WTC11 (cell line): Measurements from ENCODE around the gene ZFP36L1.

Source experiments
- ELF4 ChIP-seq: sonication (generic); formaldehyde crosslinking; IDR thresholded peaks from 2 replicates; pipeline ENCODE4 v1.8.1; 2022; ENCODE audit warnings: low read depth, mild to moderate bottlenecking, moderate library complexity, missing genetic modification reagents
- FOXK1 ChIP-seq: sonication (generic); formaldehyde crosslinking; IDR thresholded peaks from 2 replicates; pipeline ENCODE4 v1.8.0; 2022; ENCODE audit warnings: mild to moderate bottlenecking, moderate library complexity, missing genetic modification reagents
- NFATC4 ChIP-seq: fragments of 250-450 bp; sonication (Bioruptor Pico); IDR thresholded peaks from 2 replicates; pipeline ENCODE4 v1.9.0; 2021; ENCODE audit warnings: mild to moderate bottlenecking
- NR1H2 ChIP-seq: sonication (generic); formaldehyde crosslinking; IDR thresholded peaks from 2 replicates; pipeline ENCODE4 v1.9.0; 2021; ENCODE audit warnings: mild to moderate bottlenecking, moderate library complexity, missing genetic modification reagents
- TCF7 ChIP-seq: sonication (generic); formaldehyde crosslinking; IDR thresholded peaks from 2 replicates; pipeline ENCODE4 v1.8.0; 2022; ENCODE audit warnings: mild to moderate bottlenecking, low read depth, missing genetic modification reagents, moderate library complexity
- TP53 ChIP-seq: sonication (generic); formaldehyde crosslinking; IDR thresholded peaks from 2 replicates; pipeline ENCODE4 v1.8.1; 2023; ENCODE audit warnings: mild to moderate bottlenecking, missing genetic modification reagents
- TF ChIP-seq, protein P1 (sequence below): sonication (generic); formaldehyde crosslinking; IDR thresholded peaks from 2 replicates; pipeline ENCODE4 v1.8.1; 2023; ENCODE audit warnings: mild to moderate bottlenecking, missing genetic modification reagents
- TF ChIP-seq, protein P2 (sequence below): fragments of 200-600 bp; IDR thresholded peaks from 2 replicates; pipeline ENCODE4 v1.8.0; 2022; ENCODE audit warnings: antibody characterized with exemption
- TF ChIP-seq, protein P3 (sequence below): sonication (generic); formaldehyde crosslinking; IDR thresholded peaks from 2 replicates; pipeline ENCODE4 v1.8.0; 2023; ENCODE audit warnings: missing genetic modification reagents
- TF ChIP-seq, protein P4 (sequence below): sonication (generic); formaldehyde crosslinking; IDR thresholded peaks from 2 replicates; pipeline ENCODE4 v1.8.0; 2023; ENCODE audit warnings: missing genetic modification reagents, mild to moderate bottlenecking, borderline replicate concordance
- TF ChIP-seq, protein P5 (sequence below): sonication (generic); formaldehyde crosslinking; IDR thresholded peaks from 2 replicates; pipeline ENCODE4 v1.8.1; 2022; ENCODE audit warnings: low read depth, missing genetic modification reagents, borderline replicate concordance

DNA sequence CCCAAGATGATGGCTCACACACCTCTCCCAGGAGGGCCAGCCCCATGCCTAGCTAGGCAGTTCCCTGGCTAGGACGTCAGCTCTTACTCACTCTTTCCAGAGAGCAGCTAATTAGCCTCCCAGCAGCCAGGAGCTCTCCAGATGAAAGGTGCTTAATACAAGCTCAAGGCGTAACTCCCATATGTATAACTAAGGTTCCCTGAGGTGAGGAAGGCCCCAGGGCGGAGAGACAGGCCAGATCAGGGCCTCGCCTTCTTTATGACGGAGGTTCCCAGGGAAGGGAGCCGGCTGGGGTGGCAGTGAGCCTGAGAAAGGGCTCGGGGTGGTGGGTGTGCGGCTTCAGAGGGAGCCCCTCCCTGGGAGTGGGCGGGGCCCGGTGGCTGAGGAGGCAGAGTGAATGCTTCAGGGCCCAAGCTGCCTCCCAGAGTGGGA is 26.4 kb upstream of the ZFP36L1 start:
- TF ChIP-seq, protein P1, sequence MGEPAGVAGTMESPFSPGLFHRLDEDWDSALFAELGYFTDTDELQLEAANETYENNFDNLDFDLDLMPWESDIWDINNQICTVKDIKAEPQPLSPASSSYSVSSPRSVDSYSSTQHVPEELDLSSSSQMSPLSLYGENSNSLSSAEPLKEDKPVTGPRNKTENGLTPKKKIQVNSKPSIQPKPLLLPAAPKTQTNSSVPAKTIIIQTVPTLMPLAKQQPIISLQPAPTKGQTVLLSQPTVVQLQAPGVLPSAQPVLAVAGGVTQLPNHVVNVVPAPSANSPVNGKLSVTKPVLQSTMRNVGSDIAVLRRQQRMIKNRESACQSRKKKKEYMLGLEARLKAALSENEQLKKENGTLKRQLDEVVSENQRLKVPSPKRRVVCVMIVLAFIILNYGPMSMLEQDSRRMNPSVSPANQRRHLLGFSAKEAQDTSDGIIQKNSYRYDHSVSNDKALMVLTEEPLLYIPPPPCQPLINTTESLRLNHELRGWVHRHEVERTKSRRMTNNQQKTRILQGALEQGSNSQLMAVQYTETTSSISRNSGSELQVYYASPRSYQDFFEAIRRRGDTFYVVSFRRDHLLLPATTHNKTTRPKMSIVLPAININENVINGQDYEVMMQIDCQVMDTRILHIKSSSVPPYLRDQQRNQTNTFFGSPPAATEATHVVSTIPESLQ (CRISPR knock-in tag), result no peak
- TF ChIP-seq, protein P2, sequence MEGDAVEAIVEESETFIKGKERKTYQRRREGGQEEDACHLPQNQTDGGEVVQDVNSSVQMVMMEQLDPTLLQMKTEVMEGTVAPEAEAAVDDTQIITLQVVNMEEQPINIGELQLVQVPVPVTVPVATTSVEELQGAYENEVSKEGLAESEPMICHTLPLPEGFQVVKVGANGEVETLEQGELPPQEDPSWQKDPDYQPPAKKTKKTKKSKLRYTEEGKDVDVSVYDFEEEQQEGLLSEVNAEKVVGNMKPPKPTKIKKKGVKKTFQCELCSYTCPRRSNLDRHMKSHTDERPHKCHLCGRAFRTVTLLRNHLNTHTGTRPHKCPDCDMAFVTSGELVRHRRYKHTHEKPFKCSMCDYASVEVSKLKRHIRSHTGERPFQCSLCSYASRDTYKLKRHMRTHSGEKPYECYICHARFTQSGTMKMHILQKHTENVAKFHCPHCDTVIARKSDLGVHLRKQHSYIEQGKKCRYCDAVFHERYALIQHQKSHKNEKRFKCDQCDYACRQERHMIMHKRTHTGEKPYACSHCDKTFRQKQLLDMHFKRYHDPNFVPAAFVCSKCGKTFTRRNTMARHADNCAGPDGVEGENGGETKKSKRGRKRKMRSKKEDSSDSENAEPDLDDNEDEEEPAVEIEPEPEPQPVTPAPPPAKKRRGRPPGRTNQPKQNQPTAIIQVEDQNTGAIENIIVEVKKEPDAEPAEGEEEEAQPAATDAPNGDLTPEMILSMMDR, result no peak
- no peak for TF ChIP-seq NFATC4 (CRISPR knock-in tag)
- no peak for TF ChIP-seq ELF4 (CRISPR knock-in tag)
- TF ChIP-seq, protein P3, sequence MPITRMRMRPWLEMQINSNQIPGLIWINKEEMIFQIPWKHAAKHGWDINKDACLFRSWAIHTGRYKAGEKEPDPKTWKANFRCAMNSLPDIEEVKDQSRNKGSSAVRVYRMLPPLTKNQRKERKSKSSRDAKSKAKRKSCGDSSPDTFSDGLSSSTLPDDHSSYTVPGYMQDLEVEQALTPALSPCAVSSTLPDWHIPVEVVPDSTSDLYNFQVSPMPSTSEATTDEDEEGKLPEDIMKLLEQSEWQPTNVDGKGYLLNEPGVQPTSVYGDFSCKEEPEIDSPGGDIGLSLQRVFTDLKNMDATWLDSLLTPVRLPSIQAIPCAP (CRISPR knock-in tag), result no peak
- no peak for TF ChIP-seq TCF7 (CRISPR knock-in tag)
- TF ChIP-seq, protein P4, sequence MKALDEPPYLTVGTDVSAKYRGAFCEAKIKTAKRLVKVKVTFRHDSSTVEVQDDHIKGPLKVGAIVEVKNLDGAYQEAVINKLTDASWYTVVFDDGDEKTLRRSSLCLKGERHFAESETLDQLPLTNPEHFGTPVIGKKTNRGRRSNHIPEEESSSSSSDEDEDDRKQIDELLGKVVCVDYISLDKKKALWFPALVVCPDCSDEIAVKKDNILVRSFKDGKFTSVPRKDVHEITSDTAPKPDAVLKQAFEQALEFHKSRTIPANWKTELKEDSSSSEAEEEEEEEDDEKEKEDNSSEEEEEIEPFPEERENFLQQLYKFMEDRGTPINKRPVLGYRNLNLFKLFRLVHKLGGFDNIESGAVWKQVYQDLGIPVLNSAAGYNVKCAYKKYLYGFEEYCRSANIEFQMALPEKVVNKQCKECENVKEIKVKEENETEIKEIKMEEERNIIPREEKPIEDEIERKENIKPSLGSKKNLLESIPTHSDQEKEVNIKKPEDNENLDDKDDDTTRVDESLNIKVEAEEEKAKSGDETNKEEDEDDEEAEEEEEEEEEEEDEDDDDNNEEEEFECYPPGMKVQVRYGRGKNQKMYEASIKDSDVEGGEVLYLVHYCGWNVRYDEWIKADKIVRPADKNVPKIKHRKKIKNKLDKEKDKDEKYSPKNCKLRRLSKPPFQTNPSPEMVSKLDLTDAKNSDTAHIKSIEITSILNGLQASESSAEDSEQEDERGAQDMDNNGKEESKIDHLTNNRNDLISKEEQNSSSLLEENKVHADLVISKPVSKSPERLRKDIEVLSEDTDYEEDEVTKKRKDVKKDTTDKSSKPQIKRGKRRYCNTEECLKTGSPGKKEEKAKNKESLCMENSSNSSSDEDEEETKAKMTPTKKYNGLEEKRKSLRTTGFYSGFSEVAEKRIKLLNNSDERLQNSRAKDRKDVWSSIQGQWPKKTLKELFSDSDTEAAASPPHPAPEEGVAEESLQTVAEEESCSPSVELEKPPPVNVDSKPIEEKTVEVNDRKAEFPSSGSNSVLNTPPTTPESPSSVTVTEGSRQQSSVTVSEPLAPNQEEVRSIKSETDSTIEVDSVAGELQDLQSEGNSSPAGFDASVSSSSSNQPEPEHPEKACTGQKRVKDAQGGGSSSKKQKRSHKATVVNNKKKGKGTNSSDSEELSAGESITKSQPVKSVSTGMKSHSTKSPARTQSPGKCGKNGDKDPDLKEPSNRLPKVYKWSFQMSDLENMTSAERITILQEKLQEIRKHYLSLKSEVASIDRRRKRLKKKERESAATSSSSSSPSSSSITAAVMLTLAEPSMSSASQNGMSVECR (CRISPR knock-in tag), result no peak
- no peak for TF ChIP-seq FOXK1 (CRISPR knock-in tag)
- TF ChIP-seq, protein P5, sequence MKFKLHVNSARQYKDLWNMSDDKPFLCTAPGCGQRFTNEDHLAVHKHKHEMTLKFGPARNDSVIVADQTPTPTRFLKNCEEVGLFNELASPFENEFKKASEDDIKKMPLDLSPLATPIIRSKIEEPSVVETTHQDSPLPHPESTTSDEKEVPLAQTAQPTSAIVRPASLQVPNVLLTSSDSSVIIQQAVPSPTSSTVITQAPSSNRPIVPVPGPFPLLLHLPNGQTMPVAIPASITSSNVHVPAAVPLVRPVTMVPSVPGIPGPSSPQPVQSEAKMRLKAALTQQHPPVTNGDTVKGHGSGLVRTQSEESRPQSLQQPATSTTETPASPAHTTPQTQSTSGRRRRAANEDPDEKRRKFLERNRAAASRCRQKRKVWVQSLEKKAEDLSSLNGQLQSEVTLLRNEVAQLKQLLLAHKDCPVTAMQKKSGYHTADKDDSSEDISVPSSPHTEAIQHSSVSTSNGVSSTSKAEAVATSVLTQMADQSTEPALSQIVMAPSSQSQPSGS (CRISPR knock-in tag), result no peak
- no peak for TF ChIP-seq NR1H2 (CRISPR knock-in tag)
- no peak for TF ChIP-seq TP53 (CRISPR knock-in tag)
